PFSK-1 (cell line): ENCODE measurements around the gene ERCC6L.

Experiments used
- FOXP2 ChIP-seq: optimal IDR thresholded peaks from 2 replicates; pipeline ENCODE3; 2011; ENCODE audit warnings: borderline replicate concordance, control low read depth, inconsistent platforms; ENCODE audit not compliant: insufficient read depth; ENCODE audit errors: extremely low read length, extremely low read depth
- POLR2AphosphoS5 ChIP-seq: IDR thresholded peaks from 2 replicates; pipeline ENCODE4 v1.6.1; 2012; ENCODE audit warnings: low read depth, mild to moderate bottlenecking, control low read depth, low read length, moderate library complexity
- SIN3A ChIP-seq: IDR thresholded peaks from 2 replicates; pipeline ENCODE4 v1.6.1; 2012; ENCODE audit warnings: mild to moderate bottlenecking, low read length, moderate library complexity, borderline replicate concordance; ENCODE audit not compliant: insufficient read depth
- TAF1 ChIP-seq: IDR thresholded peaks from 2 replicates; pipeline ENCODE4 v1.6.1; 2012; ENCODE audit warnings: low read length, control low read depth, borderline replicate concordance; ENCODE audit not compliant: insufficient read depth
- TF ChIP-seq, protein P1 (sequence below), 2 experiments: IDR thresholded peaks; 2 replicates each; pipeline versions ENCODE4 v1.6.1 to v1.8.0; 2011 to 2012; ENCODE audit warnings: low read depth in 2 of 2, low read length in 2 of 2, control low read depth in 1 of 2, inconsistent platforms in 1 of 2, mild to moderate bottlenecking in 1 of 2, moderate library complexity in 1 of 2; ENCODE audit not compliant: insufficient read depth in 1 of 2

ERCC6L gene

DNA sequence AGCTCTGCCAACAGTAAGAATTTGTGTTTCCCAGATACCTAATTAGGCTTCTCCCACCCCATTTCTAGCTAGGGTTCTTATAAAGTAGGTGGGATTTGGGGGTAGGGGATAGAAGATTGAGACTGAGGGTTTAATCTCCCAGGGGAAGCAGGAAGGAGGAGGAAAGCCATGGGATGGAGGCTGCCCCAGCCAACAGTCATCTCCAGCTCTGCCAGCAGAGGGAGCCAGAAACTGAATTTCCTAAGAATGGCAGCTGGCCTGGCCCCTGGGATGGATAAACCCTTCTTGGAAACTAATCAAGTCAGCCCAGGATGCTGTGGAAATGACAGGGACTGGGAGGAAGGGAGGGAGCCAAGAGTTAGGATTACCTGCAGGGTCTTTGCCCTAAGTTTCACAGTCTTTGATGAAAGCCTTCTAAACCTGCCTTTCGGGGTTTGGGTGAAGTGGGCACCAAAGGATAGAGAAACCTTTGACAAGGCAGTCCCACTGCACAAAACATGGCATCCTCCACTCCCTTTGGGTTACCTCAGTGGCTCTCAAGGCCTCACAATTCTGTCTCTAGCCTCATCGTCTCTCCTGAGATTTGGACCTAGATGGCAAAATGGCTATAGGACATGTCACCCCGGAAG, 6.7 kb upstream of the ERCC6L start:
- TF ChIP-seq TAF1: no peak
- no peak for TF ChIP-seq POLR2AphosphoS5
- no peak for TF ChIP-seq SIN3A
- TF ChIP-seq, protein P1, sequence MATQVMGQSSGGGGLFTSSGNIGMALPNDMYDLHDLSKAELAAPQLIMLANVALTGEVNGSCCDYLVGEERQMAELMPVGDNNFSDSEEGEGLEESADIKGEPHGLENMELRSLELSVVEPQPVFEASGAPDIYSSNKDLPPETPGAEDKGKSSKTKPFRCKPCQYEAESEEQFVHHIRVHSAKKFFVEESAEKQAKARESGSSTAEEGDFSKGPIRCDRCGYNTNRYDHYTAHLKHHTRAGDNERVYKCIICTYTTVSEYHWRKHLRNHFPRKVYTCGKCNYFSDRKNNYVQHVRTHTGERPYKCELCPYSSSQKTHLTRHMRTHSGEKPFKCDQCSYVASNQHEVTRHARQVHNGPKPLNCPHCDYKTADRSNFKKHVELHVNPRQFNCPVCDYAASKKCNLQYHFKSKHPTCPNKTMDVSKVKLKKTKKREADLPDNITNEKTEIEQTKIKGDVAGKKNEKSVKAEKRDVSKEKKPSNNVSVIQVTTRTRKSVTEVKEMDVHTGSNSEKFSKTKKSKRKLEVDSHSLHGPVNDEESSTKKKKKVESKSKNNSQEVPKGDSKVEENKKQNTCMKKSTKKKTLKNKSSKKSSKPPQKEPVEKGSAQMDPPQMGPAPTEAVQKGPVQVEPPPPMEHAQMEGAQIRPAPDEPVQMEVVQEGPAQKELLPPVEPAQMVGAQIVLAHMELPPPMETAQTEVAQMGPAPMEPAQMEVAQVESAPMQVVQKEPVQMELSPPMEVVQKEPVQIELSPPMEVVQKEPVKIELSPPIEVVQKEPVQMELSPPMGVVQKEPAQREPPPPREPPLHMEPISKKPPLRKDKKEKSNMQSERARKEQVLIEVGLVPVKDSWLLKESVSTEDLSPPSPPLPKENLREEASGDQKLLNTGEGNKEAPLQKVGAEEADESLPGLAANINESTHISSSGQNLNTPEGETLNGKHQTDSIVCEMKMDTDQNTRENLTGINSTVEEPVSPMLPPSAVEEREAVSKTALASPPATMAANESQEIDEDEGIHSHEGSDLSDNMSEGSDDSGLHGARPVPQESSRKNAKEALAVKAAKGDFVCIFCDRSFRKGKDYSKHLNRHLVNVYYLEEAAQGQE (IDR thresholded peaks at IDR 0.05; ENCODE audit: insufficient read depth in 1 of 2, low read depth in 2 of 2, low read length in 2 of 2): no peak
- TF ChIP-seq FOXP2: no peak

DNA sequence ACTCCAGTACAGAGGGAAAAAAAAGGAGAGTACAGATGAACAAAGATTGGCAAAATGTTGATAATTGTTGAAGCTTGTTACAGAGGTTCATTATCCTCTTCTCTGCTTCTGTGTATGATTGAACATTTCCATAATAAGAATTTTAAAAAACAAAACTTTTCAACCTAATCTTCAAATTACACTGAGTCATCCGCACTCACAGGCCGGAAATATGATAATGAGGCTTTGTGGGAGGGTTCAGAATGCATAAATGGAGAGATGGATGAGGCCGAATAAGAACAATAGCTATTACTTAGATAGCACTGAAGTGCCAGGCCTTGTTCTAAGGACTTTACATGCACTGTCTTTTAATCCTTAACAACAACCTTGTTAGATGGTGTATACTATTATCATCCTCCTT, 4.6 kb upstream of the ERCC6L start:
- no peak for TF ChIP-seq FOXP2
- no peak for TF ChIP-seq TAF1
- TF ChIP-seq SIN3A: no peak
- TF ChIP-seq, protein P1 (IDR thresholded peaks at IDR 0.05; ENCODE audit: insufficient read depth in 1 of 2, low read depth in 2 of 2, low read length in 2 of 2): no peak
- TF ChIP-seq POLR2AphosphoS5: no peak

DNA sequence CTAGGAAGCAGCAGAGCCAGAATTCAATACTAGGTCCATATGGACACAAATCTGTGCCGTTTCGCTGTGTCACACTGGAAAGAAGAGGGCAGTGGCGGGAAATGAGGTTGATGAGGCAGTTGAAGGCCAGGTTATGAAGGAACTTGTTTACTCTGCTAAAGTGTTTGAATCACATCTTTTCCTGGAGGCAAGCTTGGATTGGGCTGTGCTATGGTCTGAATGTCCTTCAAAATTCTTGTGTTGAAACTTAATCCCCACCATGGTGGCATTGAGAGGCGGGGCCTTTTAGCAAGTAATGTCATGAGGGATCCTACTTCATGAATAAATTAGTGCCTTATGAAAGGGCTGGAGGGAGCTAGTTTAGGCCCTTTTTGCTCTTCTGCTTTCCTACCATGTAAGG, 2.1 kb upstream of the ERCC6L start:
- TF ChIP-seq TAF1 (no peak), SIN3A (no peak), POLR2AphosphoS5 (no peak), FOXP2 (no peak)
- TF ChIP-seq, protein P1 (IDR thresholded peaks at IDR 0.05; ENCODE audit: insufficient read depth in 1 of 2, low read depth in 2 of 2, low read length in 2 of 2): no peak

DNA sequence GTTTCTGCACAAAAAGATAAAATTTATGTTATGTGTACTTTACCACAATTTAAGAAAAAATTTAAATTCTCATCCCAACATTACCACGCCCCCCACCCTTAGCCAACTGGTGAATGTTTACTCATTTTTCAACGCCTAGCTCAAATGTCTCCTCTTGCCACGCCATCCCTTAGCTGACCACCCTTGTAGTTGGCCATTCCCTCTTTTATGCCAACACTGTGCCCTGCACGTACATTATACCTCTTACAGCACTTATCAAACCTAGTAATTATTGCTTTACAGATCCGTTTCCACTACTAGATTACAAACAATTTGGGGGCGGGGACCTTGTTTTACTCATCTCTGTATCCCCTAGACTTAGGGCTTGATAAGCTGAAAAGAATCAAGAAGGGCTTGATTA, 644 bp downstream of the ERCC6L start:
- TF ChIP-seq TAF1: no peak
- TF ChIP-seq POLR2AphosphoS5: no peak
- no peak for TF ChIP-seq FOXP2
- TF ChIP-seq SIN3A: no peak
- TF ChIP-seq, protein P1 (IDR thresholded peaks at IDR 0.05; ENCODE audit: insufficient read depth in 1 of 2, low read depth in 2 of 2, low read length in 2 of 2): no peak

DNA sequence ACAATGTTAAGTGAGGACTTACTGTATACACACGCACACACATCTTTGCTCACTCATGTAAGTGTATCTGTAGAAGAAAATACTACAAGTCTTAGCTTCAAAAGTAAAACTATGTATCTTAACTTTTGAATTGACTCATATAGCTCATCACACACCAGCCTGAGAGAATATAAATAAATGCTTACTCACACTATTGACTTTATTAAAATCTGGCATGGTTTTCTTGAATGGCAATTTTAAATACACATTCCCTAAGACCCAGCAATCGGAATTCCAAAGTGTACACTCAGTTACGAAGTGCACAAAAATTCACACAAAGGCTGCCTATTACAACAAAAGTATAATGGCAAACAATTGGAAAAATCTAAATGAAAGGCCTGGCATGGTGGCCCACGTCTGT, 2.0 kb downstream of the ERCC6L start:
- TF ChIP-seq POLR2AphosphoS5 (no peak), SIN3A (no peak), FOXP2 (no peak), TAF1 (no peak)
- TF ChIP-seq, protein P1 (IDR thresholded peaks at IDR 0.05; ENCODE audit: insufficient read depth in 1 of 2, low read depth in 2 of 2, low read length in 2 of 2): no peak
